ENCODE measurements around the gene BZW2.

DNA sequence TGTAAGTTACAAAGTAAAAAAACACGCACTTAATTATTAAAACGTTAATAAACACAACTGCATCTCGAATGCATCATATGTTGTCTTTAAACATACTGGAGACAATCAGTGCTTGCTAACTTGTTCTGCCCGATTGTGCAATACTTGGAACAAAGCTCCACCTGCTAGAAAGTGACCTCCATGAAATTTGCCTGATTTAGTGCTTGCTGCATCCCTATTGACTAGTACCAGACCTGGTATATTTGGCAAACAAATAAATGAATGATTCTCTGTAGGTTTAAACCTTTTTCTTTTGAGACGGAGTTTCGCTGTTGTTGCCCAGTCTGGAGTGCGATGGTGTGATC lies 6.2 kb downstream of the BZW2 start:
- TF ChIP-seq POLR2A (IDR thresholded peaks at IDR 0.05; ENCODE audit: low read length) (no peak), GATA1 (IDR thresholded peaks at IDR 0.05; ENCODE audit: low read depth, low read length) (no peak)
